Activated B cell treated with CpG ODN at 0.5 μM for 24 hours (primary cell): ENCODE data around the gene RIMKLA. TPM values are rescaled to one million over a fixed set of nuclear protein-coding genes. Genes with fewer than 3 reads are reported as not detected.

Experiments used
- ATAC-seq: fragments of 200-7000 bp; cut with Tn5 transposase; one replicate; pipeline ENCODE4 v1.10.0; 2021; ENCODE audit warnings: low read depth, mild to moderate bottlenecking, moderate library complexity
- CTCF ChIA-PET: fragments of 350-600 bp; sonication (Branson Sonifier 250); formaldehyde crosslinking; loops from one replicate; lab custom pipeline; 2021; ENCODE audit warnings: antibody characterized with exemption; lab: Charles Lee
- POLR2A ChIA-PET: fragments of 350-600 bp; sonication (Branson Sonifier 250); formaldehyde crosslinking; loops from one replicate; lab custom pipeline; 2021; ENCODE audit warnings: antibody characterized with exemption; lab: Charles Lee
- DNase-seq: peaks from one replicate; pipeline ENCODE4 v3.0.0; 2022
- H3K27ac Mint-ChIP-seq: one replicate; pipeline ENCODE4 v1.8.0; 2020; ENCODE audit warnings: mixed read lengths
- H3K27me3 Mint-ChIP-seq: one replicate; pipeline ENCODE4 v1.8.0; 2021; ENCODE audit warnings: mixed read lengths
- H3K36me3 Mint-ChIP-seq: one replicate; pipeline ENCODE4 v1.8.0; 2021; ENCODE audit warnings: low read depth, mixed read lengths
- H3K4me1 Mint-ChIP-seq: one replicate; pipeline ENCODE4 v1.8.0; 2021; ENCODE audit warnings: mixed read lengths
- H3K4me3 Mint-ChIP-seq: one replicate; pipeline ENCODE4 v1.8.0; 2020; ENCODE audit warnings: mild to moderate bottlenecking, mixed read lengths
- H3K9me3 Mint-ChIP-seq: one replicate; pipeline ENCODE4 v1.8.0; 2020; ENCODE audit warnings: mixed read lengths
- CTCF ChIP-seq: fragments of 200-600 bp; IDR thresholded peaks from one replicate; pipeline ENCODE4 v1.8.0; 2022; ENCODE audit warnings: antibody characterized with exemption, mild to moderate bottlenecking
- intact Hi-C: fragments of 100-400 bp; cut with micrococcal nuclease; formaldehyde crosslinking; loops from one replicate; pipeline ENCODE4 v1.15.1; 2024
- total RNA-seq: library from RNA; stranded (reverse); gene quantifications from 2 replicates; pipeline ENCODE4 v1.2.3, GENCODE V29; 2022

The RIMKLA gene
- total RNA-seq, 1 donor from 2014 or later: 0.02 TPM

- POLR2A ChIA-PET: no interaction called here
- Mint-ChIP-seq H3K27me3 (no peaks in the 10 kb centered on the region), H3K4me1 (no peaks in the 10 kb centered on the region), H3K27ac (no peak overlapping the region), H3K36me3 (no peaks in the 10 kb centered on the region), H3K9me3 (no peaks in the 10 kb centered on the region), H3K4me3 (no peak overlapping the region)
- CTCF ChIA-PET: no interaction called here
- ATAC-seq (no peak), DNase-seq (no peak)
- intact Hi-C loops: no loop called here
- TF ChIP-seq CTCF: no peak
Observed at GRCh38 chr1:42434340-42434739, 53.7 kb downstream of the RIMKLA start.

- no peaks in the 10 kb centered on the region for H3K4me1 Mint-ChIP-seq
- no peaks in the 10 kb centered on the region for H3K36me3 Mint-ChIP-seq
- no peaks in the 10 kb centered on the region for H3K27me3 Mint-ChIP-seq
- no peak for TF ChIP-seq CTCF
- H3K9me3 Mint-ChIP-seq: no peaks in the 10 kb centered on the region
- no peak overlapping the region for H3K4me3 Mint-ChIP-seq
- DNase-seq (no peak), ATAC-seq (no peak)
- ChIA-PET CTCF (no interaction called here), POLR2A (no interaction called here)
- no peak overlapping the region for H3K27ac Mint-ChIP-seq
- intact Hi-C loops: no loop called here
Observed at GRCh38 chr1:42439940-42440339, 59.3 kb downstream of the RIMKLA start.

GRCh38 chr1:42442662-42443061 lies 62.1 kb downstream of the RIMKLA start:
- Mint-ChIP-seq H3K4me1 (no peaks in the 10 kb centered on the region), H3K4me3 (no peak overlapping the region), H3K9me3 (no peaks in the 10 kb centered on the region), H3K27ac (no peak overlapping the region), H3K36me3 (no peaks in the 10 kb centered on the region), H3K27me3 (no peaks in the 10 kb centered on the region)
- TF ChIP-seq CTCF: no peak
- ATAC-seq (no peak), DNase-seq (no peak)
- CTCF ChIA-PET: no interaction called here
- POLR2A ChIA-PET: no interaction called here
- intact Hi-C loops: no loop called here

DNA sequence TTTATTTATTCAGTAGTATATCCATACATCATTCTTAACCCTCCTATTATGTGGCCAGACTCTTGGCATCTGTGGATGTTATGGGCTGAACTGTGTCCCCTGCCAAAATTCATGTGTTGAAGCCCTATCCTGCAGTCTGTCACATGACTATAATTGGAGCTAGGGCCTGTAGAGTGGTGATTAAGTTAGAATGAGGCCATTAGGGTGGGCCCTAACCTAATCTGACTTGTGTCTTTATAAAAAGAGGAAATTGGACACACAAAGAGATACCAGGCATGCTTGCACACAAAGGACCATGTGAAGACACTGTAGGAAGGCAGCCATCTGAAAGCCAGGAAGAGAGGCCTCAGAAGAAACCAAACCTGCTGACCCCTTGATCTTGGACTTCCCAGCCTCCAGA lies 68.7 kb downstream of the RIMKLA start:
- no peaks in the 10 kb centered on the region for H3K36me3 Mint-ChIP-seq
- no peak overlapping the region for H3K4me3 Mint-ChIP-seq
- ATAC-seq (no peak), DNase-seq (no peak)
- ChIA-PET CTCF (no interaction called here), POLR2A (no interaction called here)
- no peaks in the 10 kb centered on the region for H3K4me1 Mint-ChIP-seq
- TF ChIP-seq CTCF: no peak
- H3K27ac Mint-ChIP-seq: no peak overlapping the region
- H3K27me3 Mint-ChIP-seq: no peaks in the 10 kb centered on the region
- no peaks in the 10 kb centered on the region for H3K9me3 Mint-ChIP-seq
- intact Hi-C loops: no loop called here

DNA sequence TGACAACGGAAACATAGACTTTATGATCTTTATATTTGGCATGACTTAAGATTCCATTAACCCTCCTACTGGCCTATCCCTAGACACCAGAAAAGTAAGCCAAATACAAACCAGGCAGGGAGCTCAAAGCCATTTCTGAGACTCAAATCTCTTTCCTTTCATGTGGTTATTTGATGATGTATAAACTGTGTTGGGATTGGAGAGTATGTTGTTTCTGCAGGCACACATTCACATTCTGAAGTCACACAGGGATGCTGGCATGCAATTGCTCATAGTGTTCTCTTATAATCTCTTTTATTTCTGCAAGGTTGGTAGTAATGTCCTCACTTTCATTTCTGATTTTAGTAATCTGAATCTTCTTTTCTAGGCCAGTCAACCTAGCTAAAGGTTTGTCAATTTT lies 69.5 kb downstream of the RIMKLA start:
- H3K27ac Mint-ChIP-seq: no peak overlapping the region
- H3K9me3 Mint-ChIP-seq: no peaks in the 10 kb centered on the region
- no peak overlapping the region for H3K4me3 Mint-ChIP-seq
- no peak for ATAC-seq
- POLR2A ChIA-PET: no interaction called here
- no peaks in the 10 kb centered on the region for H3K4me1 Mint-ChIP-seq
- H3K27me3 Mint-ChIP-seq: no peaks in the 10 kb centered on the region
- no peaks in the 10 kb centered on the region for H3K36me3 Mint-ChIP-seq
- intact Hi-C loops: loop anchor here (10.0 kb wide), 2 partner anchors 485 to 1525 kb away; partner anchors contain the start of genes ATP6V0B, B4GALT2 and DPH2
- DNase-seq: no peak
- TF ChIP-seq CTCF: no peak
- CTCF ChIA-PET: no interaction called here
